K562 (cell line): ENCODE measurements around the gene UTP25. TPM values are rescaled to one million over a fixed set of nuclear protein-coding genes. Genes with fewer than 3 reads are reported as not detected.

Experiments used
- BCLAF1 ChIP-seq, 2 experiments: fragments of 450-650 bp in 1 of 2; IDR thresholded peaks; 2 replicates each; pipeline ENCODE4 v1.6.1; 2011 to 2017; ENCODE audit warnings: low read depth in 2 of 2, antibody characterized with exemption in 1 of 2, borderline replicate concordance in 1 of 2, low read length in 1 of 2, mild to moderate bottlenecking in 1 of 2, mixed read lengths in 1 of 2; ENCODE audit not compliant: control insufficient read depth in 1 of 2
- FOS ChIP-seq: IDR thresholded peaks from 3 replicates; pipeline ENCODE4 v1.6.1; 2011; ENCODE audit not compliant: insufficient read length; ENCODE audit errors: extremely low read depth
- HDAC1 ChIP-seq, 2 experiments: fragments of 450-650 bp; IDR thresholded peaks; 2 replicates each; pipeline ENCODE4 v1.6.1; 2016 to 2017; ENCODE audit warnings: inconsistent platforms in 1 of 2, mild to moderate bottlenecking in 1 of 2, moderate library complexity in 1 of 2
- HDAC2 ChIP-seq: fragments of 450-650 bp; IDR thresholded peaks from 2 replicates; pipeline ENCODE4 v1.6.1; 2016; ENCODE audit warnings: mild to moderate bottlenecking
- NFE2 ChIP-seq: IDR thresholded peaks from 2 replicates; pipeline ENCODE4 v1.6.1; 2014; ENCODE audit warnings: antibody characterized with exemption, low read depth
- POLR2G ChIP-seq: fragments of 200-400 bp; formaldehyde crosslinking; IDR thresholded peaks from 2 replicates; pipeline ENCODE4 v1.6.1; 2017; ENCODE audit warnings: low read depth, mild to moderate bottlenecking, antibody characterized with exemption, low read length, moderate library complexity
- PRPF4 ChIP-seq: fragments of 200-400 bp; formaldehyde crosslinking; IDR thresholded peaks from one replicate; pipeline ENCODE4 v1.6.1; 2017; ENCODE audit warnings: low read length, low read depth, mild to moderate bottlenecking; ENCODE audit not compliant: insufficient read depth, poor library complexity, severe bottlenecking
- RBM22 ChIP-seq: fragments of 200-400 bp; formaldehyde crosslinking; IDR thresholded peaks from 2 replicates; pipeline ENCODE4 v1.6.1; 2018; ENCODE audit warnings: low read length, low read depth; ENCODE audit not compliant: poor library complexity, severe bottlenecking
- SIX5 ChIP-seq, 2 experiments: IDR thresholded peaks; 2 replicates each; pipeline ENCODE4 v1.6.1; 2011; ENCODE audit warnings: low read length in 2 of 2, borderline replicate concordance in 1 of 2, low read depth in 1 of 2, mild to moderate bottlenecking in 1 of 2, moderate library complexity in 1 of 2; ENCODE audit not compliant: insufficient read depth in 1 of 2
- SRF ChIP-seq, 2 experiments: fragments of 250-450, 450-650 bp in 1 of 2; sonication (Bioruptor Pico) in 1 of 2; sonication (generic) in 1 of 2; formaldehyde crosslinking; IDR thresholded peaks; 2 replicates each; pipeline versions ENCODE4 v1.5.0 to v1.5.1; 2020 to 2022; ENCODE audit warnings: mild to moderate bottlenecking in 1 of 2, missing genetic modification reagents in 1 of 2
- TCF7L2 ChIP-seq: fragments of 150-350 bp; IDR thresholded peaks from 2 replicates; pipeline ENCODE4 v1.6.1; 2016; ENCODE audit warnings: low read depth, mild to moderate bottlenecking, low read length, moderate library complexity
- ZMIZ1 ChIP-seq, 2 experiments: fragments of 150-350 bp in 1 of 2; IDR thresholded peaks; 2 replicates each; pipeline ENCODE4 v1.6.1; 2012 to 2016; ENCODE audit warnings: low read depth in 2 of 2, low read length in 2 of 2, mild to moderate bottlenecking in 1 of 2, moderate library complexity in 1 of 2
- polyA plus RNA-seq, 8 experiments: library from polyadenylated mRNA; depleted of rRNA in 4 of 8; stranded (reverse) in 5 of 8; unstranded in 3 of 8; fragments of >200 nt; fragmentation: Nextera tagmentation in 2 of 8; fragmentation: Illumina TruSeq in 1 of 8; extraction: Ambion mirVana in 2 of 8; extraction: Trizol in 1 of 8; gene quantifications; 2 replicates each; pipeline versions ENCODE4 v1.2.1 to v1.2.3, GENCODE V29; 2011 to 2014; ENCODE audit warnings: inconsistent platforms in 1 of 8, missing spikeins in 1 of 8
- total RNA-seq, 7 experiments: library from RNA; depleted of rRNA in 6 of 7; stranded (reverse); fragments of >200 nt in 6 of 7; fragmentation: Illumina TruSeq in 2 of 7; extraction: Trizol in 2 of 7; gene quantifications; 2 replicates each; pipeline versions ENCODE4 v1.2.1 to v1.2.3, GENCODE V29; 2011 to 2021; ENCODE audit warnings: low replicate concordance in 1 of 7
- TF ChIP-seq, protein P1 (sequence below): fragments of 250-450 bp; sonication (Bioruptor Pico); IDR thresholded peaks from 2 replicates; pipeline ENCODE4 v1.9.0; 2021; ENCODE audit warnings: mild to moderate bottlenecking
- TF ChIP-seq, protein P2 (sequence below): sonication (generic); formaldehyde crosslinking; IDR thresholded peaks from 2 replicates; pipeline ENCODE4 v1.8.1; 2023; ENCODE audit warnings: mild to moderate bottlenecking, missing genetic modification reagents

The UTP25 gene
- total and polyA plus RNA-seq, 9 of the 15 experiments (the other 6 are each of a cell fraction or from before 2014, with no cell fraction given), result 5.7 to 17.6 (median 12.0) TPM

DNA sequence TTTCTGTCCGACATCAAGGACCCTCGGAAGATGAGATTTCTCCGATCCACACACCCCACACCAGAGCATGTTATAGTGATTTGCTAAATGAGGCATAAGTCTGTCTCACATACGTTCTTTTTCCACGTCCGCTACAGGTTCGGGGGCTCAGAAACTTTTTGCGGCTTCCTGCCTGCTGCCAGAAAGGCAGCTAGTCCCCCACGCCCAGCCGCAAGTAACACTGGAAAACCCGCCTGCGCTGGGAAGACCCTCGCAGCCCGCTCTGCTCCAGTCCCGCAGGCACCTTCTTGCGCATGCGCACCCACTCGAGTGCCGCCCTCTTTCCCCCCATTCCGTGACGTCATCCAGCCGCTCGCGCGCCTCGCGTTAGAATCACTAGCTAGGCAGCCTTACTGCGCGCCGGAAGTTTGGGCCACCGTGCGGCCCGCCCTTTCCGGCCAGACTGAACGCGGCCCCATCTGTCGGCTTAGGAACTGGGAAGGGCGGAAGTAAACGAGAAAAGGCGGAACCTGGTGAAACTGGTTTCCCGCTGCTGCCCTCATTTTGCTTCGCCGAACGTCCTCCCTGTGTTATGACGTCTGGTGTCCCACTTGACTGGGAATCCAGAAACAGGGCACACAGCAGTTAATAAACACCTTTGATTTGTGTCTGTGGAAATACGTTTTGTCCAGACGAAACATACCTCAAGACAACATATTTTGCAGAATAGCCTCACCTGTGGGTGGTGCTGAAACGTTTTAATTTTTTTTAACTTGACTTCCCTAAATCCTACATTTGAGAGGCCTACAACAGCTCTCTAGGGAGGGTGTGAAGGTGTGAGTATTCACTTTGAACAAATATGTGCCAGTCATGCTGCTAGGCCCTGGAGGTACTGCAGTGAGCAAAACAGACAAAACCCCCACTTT is 43.3 kb upstream of the UTP25 start, which contains the start of gene C1orf74 (continued):
- peak; percentile 67 for TF ChIP-seq HDAC2
- TF ChIP-seq FOS, result no peak
- TF ChIP-seq HDAC1 (IDR thresholded peaks at IDR 0.05), result 0 out of 4 replicates have a peak, but pooled peaks of 1 of the 2 experiments have one; percentile 44
- TF ChIP-seq TCF7L2, result peak; percentile 38; the same call in 1 of the 2 replicates
- TF ChIP-seq POLR2G, result peak; percentile 93
- TF ChIP-seq NFE2, result peak; percentile 21; the same call in 1 of the 2 replicates
- TF ChIP-seq, protein P1, sequence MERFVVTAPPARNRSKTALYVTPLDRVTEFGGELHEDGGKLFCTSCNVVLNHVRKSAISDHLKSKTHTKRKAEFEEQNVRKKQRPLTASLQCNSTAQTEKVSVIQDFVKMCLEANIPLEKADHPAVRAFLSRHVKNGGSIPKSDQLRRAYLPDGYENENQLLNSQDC (CRISPR knock-in tag), result 0 out of 2 replicates have a peak, but pooled peaks have one; percentile 14
- TF ChIP-seq ZMIZ1 (IDR thresholded peaks at IDR 0.05; ENCODE audit: low read depth in 2 of 2, low read length in 2 of 2), result peak in 1 of 2 experiments; percentile 49; a peak in 2 of 4 replicates
- peak in 1 of 2 experiments; percentile 49; a peak in 1 of 4 replicates for TF ChIP-seq SRF (CRISPR knock-in tag; IDR thresholded peaks at IDR 0.05)
- TF ChIP-seq SIX5 (IDR thresholded peaks at IDR 0.05; ENCODE audit: borderline replicate concordance in 1 of 2, insufficient read depth in 1 of 2, low read depth in 1 of 2, low read length in 2 of 2), result no peak; a peak in 1 of 4 replicates
- TF ChIP-seq PRPF4, result no peak
- TF ChIP-seq, protein P2, sequence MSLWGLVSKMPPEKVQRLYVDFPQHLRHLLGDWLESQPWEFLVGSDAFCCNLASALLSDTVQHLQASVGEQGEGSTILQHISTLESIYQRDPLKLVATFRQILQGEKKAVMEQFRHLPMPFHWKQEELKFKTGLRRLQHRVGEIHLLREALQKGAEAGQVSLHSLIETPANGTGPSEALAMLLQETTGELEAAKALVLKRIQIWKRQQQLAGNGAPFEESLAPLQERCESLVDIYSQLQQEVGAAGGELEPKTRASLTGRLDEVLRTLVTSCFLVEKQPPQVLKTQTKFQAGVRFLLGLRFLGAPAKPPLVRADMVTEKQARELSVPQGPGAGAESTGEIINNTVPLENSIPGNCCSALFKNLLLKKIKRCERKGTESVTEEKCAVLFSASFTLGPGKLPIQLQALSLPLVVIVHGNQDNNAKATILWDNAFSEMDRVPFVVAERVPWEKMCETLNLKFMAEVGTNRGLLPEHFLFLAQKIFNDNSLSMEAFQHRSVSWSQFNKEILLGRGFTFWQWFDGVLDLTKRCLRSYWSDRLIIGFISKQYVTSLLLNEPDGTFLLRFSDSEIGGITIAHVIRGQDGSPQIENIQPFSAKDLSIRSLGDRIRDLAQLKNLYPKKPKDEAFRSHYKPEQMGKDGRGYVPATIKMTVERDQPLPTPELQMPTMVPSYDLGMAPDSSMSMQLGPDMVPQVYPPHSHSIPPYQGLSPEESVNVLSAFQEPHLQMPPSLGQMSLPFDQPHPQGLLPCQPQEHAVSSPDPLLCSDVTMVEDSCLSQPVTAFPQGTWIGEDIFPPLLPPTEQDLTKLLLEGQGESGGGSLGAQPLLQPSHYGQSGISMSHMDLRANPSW (CRISPR knock-in tag), result peak; percentile 8; the same call in 1 of the 2 replicates
- no peak for TF ChIP-seq BCLAF1 (IDR thresholded peaks at IDR 0.05; ENCODE audit: borderline replicate concordance in 1 of 2, control insufficient read depth in 1 of 2, low read depth in 2 of 2, low read length in 1 of 2)
- TF ChIP-seq RBM22, result no peak
